GM23338 (cell line): ENCODE data around the gene RGL2. TPM values are rescaled to one million over a fixed set of nuclear protein-coding genes. Genes with fewer than 3 reads are reported as not detected.

Experiments used
- ATAC-seq: fragments of 200-7000 bp; cut with Tn5 transposase; 3 replicates; pipeline ENCODE4 v1.9.1; 2020
- DNase-seq: peaks from one replicate; pipeline ENCODE4 v3.0.0-alpha.2; 2015; ENCODE audit warnings: low spot score
- H2AFZ ChIP-seq: fragments of 200-600 bp; sonication (generic); 2 replicates; pipeline ENCODE4 v1.8.0; 2016; ENCODE audit warnings: antibody characterized with exemption, mild to moderate bottlenecking, moderate library complexity
- H3F3A ChIP-seq: fragments of 200-600 bp; sonication (generic); replicated peaks from 2 replicates; pipeline ENCODE4 v1.8.0; 2017; ENCODE audit warnings: antibody characterized with exemption, mixed run types, low read depth
- H3K27ac ChIP-seq: fragments of 200-600 bp; sonication (generic); 2 replicates; pipeline ENCODE4 v1.6.1; 2016; ENCODE audit warnings: low read depth
- H3K27me3 ChIP-seq: fragments of 200-600 bp; sonication (generic); 2 replicates; pipeline ENCODE4 v1.8.0; 2016; ENCODE audit warnings: mild to moderate bottlenecking, mixed run types, moderate library complexity; ENCODE audit not compliant: insufficient read depth
- H3K36me3 ChIP-seq: fragments of 200-600 bp; sonication (generic); 2 replicates; pipeline ENCODE4 v1.8.0; 2016; ENCODE audit warnings: mild to moderate bottlenecking; ENCODE audit not compliant: insufficient read depth
- H3K4me1 ChIP-seq: fragments of 200-600 bp; sonication (generic); 2 replicates; pipeline ENCODE4 v1.8.0; 2016; ENCODE audit warnings: mild to moderate bottlenecking, moderate library complexity; ENCODE audit not compliant: insufficient read depth
- H3K4me2 ChIP-seq: fragments of 200-600 bp; sonication (generic); 2 replicates; pipeline ENCODE4 v1.7.1; 2017; ENCODE audit warnings: mixed run types
- H3K4me3 ChIP-seq: fragments of 200-600 bp; sonication (generic); 2 replicates; pipeline ENCODE4 v1.6.1; 2016; ENCODE audit warnings: mixed run types
- H3K79me2 ChIP-seq: fragments of 200-600 bp; sonication (generic); replicated peaks from 2 replicates; pipeline ENCODE4 v1.8.0; 2017; ENCODE audit warnings: mild to moderate bottlenecking; ENCODE audit not compliant: insufficient read depth
- H3K9me2 ChIP-seq: fragments of 200-600 bp; sonication (generic); 2 replicates; pipeline ENCODE4 v1.8.0; 2017; ENCODE audit not compliant: insufficient read depth
- H4K20me1 ChIP-seq: fragments of 200-600 bp; sonication (generic); replicated peaks from 2 replicates; pipeline ENCODE4 v1.8.0; 2017; ENCODE audit warnings: mild to moderate bottlenecking; ENCODE audit not compliant: insufficient read depth
- H3K27ac Mint-ChIP-seq: 2 replicates; pipeline ENCODE4 v1.8.0; 2020; ENCODE audit warnings: inconsistent platforms, mild to moderate bottlenecking, moderate library complexity, mixed read lengths
- H3K27me3 Mint-ChIP-seq: 3 replicates; pipeline ENCODE4 v1.8.0; 2022; ENCODE audit warnings: low read depth, mild to moderate bottlenecking, moderate library complexity, mixed read lengths, inconsistent platforms; ENCODE audit not compliant: insufficient read depth, poor library complexity
- H3K36me3 Mint-ChIP-seq: 3 replicates; pipeline ENCODE4 v1.8.0; 2021; ENCODE audit warnings: low read depth, mild to moderate bottlenecking, inconsistent platforms, moderate library complexity, mixed read lengths
- H3K4me1 Mint-ChIP-seq: 3 replicates; pipeline ENCODE4 v1.8.0; 2020; ENCODE audit warnings: mild to moderate bottlenecking, inconsistent platforms, mixed read lengths
- H3K4me3 Mint-ChIP-seq: 3 replicates; pipeline ENCODE4 v1.8.0; 2021; ENCODE audit warnings: moderate library complexity, mild to moderate bottlenecking, inconsistent platforms, mixed read lengths
- H3K9me3 Mint-ChIP-seq: 3 replicates; pipeline ENCODE4 v1.8.0; 2020; ENCODE audit warnings: moderate library complexity, mild to moderate bottlenecking, inconsistent platforms, mixed read lengths
- CREB1 ChIP-seq: fragments of 250-450 bp; sonication (Bioruptor Pico); IDR thresholded peaks from 2 replicates; pipeline ENCODE4 v1.5.0; 2020; ENCODE audit warnings: low read depth, mild to moderate bottlenecking, moderate library complexity
- CTCF ChIP-seq, 2 experiments: fragments of 200-600 bp in 1 of 2; sonication (generic) in 1 of 2; conservative IDR thresholded peaks; 2 replicates each; pipeline versions ENCODE4 v1.5.1 to v1.6.1; 2016 to 2017; ENCODE audit warnings: antibody characterized with exemption in 2 of 2, low read depth in 2 of 2, mild to moderate bottlenecking in 2 of 2, moderate library complexity in 1 of 2
- EZH2 ChIP-seq: fragments of 200-600 bp; sonication (generic); IDR thresholded peaks from one replicate; pipeline ENCODE4 v1.8.0; 2017; ENCODE audit warnings: antibody characterized with exemption, mild to moderate bottlenecking, low read depth; ENCODE audit not compliant: unreplicated experiment
- JUNB ChIP-seq: IDR thresholded peaks from one replicate; pipeline ENCODE4 v1.6.1; 2016; ENCODE audit warnings: antibody characterized with exemption; ENCODE audit not compliant: unreplicated experiment
- STAT1 ChIP-seq: IDR thresholded peaks from one replicate; pipeline ENCODE4 v1.6.1; 2016; ENCODE audit warnings: antibody characterized with exemption; ENCODE audit not compliant: unreplicated experiment
- ZNF114 ChIP-seq: fragments of 250-450 bp; sonication (Bioruptor Pico); IDR thresholded peaks from 2 replicates; pipeline ENCODE4 v1.5.0; 2020; ENCODE audit warnings: mild to moderate bottlenecking, moderate library complexity
- ZNF331 ChIP-seq: fragments of 250-450 bp; sonication (Bioruptor Pico); IDR thresholded peaks from 2 replicates; pipeline ENCODE4 v1.5.0; 2020; ENCODE audit warnings: low read depth, mild to moderate bottlenecking, moderate library complexity
- polyA plus RNA-seq: library from polyadenylated mRNA; unstranded; fragments of >200 nt; fragmentation: Nextera tagmentation; extraction: Ambion mirVana; gene quantifications from 2 replicates; pipeline ENCODE4 v1.2.1, GENCODE V29; 2016
- total RNA-seq: library from RNA; depleted of rRNA; stranded (reverse); fragments of >200 nt; shearing (Covaris generic); gene quantifications from 2 replicates; pipeline ENCODE4 v1.2.3, GENCODE V29; 2014
- TF ChIP-seq, protein P1 (sequence below): IDR thresholded peaks from one replicate; pipeline ENCODE4 v1.6.1; 2018; ENCODE audit warnings: antibody characterized with exemption; ENCODE audit not compliant: unreplicated experiment
- TF ChIP-seq, protein P2 (sequence below): IDR thresholded peaks from 2 replicates; pipeline ENCODE4 v1.6.1; 2016; ENCODE audit warnings: antibody characterized with exemption

RGL2 gene
- total and polyA plus RNA-seq, 2 experiments from 2014 or later: 28.0 to 52.2 TPM

GRCh38 chr6:33316603-33317418 lies 18.1 kb upstream of the RGL2 start (continued):
- TF ChIP-seq EZH2: no peak
- TF ChIP-seq CTCF (conservative IDR thresholded peaks at IDR 0.05; ENCODE audit: low read depth in 2 of 2): no peak
- TF ChIP-seq JUNB: no peak
- TF ChIP-seq CREB1: no peak
- TF ChIP-seq, protein P1, sequence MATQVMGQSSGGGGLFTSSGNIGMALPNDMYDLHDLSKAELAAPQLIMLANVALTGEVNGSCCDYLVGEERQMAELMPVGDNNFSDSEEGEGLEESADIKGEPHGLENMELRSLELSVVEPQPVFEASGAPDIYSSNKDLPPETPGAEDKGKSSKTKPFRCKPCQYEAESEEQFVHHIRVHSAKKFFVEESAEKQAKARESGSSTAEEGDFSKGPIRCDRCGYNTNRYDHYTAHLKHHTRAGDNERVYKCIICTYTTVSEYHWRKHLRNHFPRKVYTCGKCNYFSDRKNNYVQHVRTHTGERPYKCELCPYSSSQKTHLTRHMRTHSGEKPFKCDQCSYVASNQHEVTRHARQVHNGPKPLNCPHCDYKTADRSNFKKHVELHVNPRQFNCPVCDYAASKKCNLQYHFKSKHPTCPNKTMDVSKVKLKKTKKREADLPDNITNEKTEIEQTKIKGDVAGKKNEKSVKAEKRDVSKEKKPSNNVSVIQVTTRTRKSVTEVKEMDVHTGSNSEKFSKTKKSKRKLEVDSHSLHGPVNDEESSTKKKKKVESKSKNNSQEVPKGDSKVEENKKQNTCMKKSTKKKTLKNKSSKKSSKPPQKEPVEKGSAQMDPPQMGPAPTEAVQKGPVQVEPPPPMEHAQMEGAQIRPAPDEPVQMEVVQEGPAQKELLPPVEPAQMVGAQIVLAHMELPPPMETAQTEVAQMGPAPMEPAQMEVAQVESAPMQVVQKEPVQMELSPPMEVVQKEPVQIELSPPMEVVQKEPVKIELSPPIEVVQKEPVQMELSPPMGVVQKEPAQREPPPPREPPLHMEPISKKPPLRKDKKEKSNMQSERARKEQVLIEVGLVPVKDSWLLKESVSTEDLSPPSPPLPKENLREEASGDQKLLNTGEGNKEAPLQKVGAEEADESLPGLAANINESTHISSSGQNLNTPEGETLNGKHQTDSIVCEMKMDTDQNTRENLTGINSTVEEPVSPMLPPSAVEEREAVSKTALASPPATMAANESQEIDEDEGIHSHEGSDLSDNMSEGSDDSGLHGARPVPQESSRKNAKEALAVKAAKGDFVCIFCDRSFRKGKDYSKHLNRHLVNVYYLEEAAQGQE: no peak
- TF ChIP-seq, protein P2, sequence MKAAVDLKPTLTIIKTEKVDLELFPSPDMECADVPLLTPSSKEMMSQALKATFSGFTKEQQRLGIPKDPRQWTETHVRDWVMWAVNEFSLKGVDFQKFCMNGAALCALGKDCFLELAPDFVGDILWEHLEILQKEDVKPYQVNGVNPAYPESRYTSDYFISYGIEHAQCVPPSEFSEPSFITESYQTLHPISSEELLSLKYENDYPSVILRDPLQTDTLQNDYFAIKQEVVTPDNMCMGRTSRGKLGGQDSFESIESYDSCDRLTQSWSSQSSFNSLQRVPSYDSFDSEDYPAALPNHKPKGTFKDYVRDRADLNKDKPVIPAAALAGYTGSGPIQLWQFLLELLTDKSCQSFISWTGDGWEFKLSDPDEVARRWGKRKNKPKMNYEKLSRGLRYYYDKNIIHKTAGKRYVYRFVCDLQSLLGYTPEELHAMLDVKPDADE: no peak
- TF ChIP-seq STAT1: no peak
- TF ChIP-seq ZNF114 (CRISPR knock-in tag): no peak

DNA sequence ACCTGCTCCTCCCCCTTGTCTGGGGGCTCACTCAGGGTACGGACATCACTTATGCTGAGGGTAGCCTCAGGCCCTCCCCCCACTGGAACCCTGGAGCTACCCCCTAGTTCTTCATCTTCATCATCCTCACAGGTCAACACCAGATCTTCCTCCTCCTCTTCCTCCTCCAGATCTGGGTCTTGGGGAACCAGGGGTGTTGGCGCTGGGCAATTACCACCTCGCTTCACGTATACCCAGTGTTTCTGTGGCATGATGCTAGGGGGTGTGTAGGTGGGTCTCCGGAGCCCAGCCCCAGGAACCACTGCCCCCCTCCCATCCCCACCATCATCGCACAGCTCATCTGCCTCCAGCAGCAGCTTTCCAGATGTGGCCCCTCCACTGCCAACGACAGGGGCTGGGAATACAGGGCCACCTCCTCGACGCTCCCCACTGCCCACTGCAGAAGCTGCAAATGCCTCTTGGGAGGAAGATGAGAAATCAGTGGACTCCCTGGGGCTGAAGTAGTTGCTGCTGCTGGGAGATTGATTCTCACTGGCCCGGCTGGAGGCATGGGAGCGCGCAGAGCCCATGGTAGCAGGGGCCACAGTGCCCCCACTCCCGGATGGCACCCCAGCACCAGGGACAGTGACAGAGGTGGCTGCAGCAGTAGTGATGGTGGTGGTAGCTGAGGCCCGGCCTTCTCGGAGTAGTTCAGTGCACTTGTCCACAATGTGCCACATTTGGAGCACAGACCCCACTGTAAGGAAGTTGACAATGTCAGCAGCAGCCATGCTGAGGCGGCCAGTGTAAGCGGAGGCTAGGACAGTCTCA lies 17.3 kb upstream of the RGL2 start:
- Histone ChIP-seq H3K79me2 (peaks cover 26% of the 10 kb centered on the region), H3F3A (peaks cover 30% of the 10 kb centered on the region), H3K4me1 (peaks cover 42% of the 10 kb centered on the region), H4K20me1 (peaks cover 4% of the 10 kb centered on the region; the same call in 1 of the 2 replicates), H3K27me3 (no peaks in the 10 kb centered on the region), H3K4me3 (no peak overlapping the region; the same call in 1 of the 2 replicates), H3K4me2 (peak overlapping the region; percentile 99), H3K27ac (no peak overlapping the region), H3K9me2 (no peaks in the 10 kb centered on the region), H3K36me3 (peaks cover 14% of the 10 kb centered on the region), H2AFZ (no peak overlapping the region)
- Mint-ChIP-seq H3K4me1 (peaks cover 61% of the 10 kb centered on the region), H3K27me3 (peaks cover 28% of the 10 kb centered on the region), H3K27ac (peak overlapping the region; percentile 31; the same call in 1 of the 2 replicates), H3K4me3 (peak overlapping the region; percentile 93), H3K36me3 (peaks cover 31% of the 10 kb centered on the region), H3K9me3 (no peaks in the 10 kb centered on the region; the same call in 1 of the 3 replicates)
- DNase-seq (no peak), ATAC-seq (no peak)
- no peak for TF ChIP-seq ZNF331 (CRISPR knock-in tag)
- TF ChIP-seq, protein P1: peak; percentile 36
